Hepatocyte (in vitro differentiated cells): ENCODE data around the gene NR3C2. TPM values are rescaled to one million over a fixed set of nuclear protein-coding genes. Genes with fewer than 3 reads are reported as not detected.

Source experiments
- DNase-seq: peaks from one replicate; pipeline ENCODE4 v3.0.0-alpha.2; 2016; ENCODE audit warnings: low spot score
- H2AFZ ChIP-seq: fragments of 200-600 bp; sonication (generic); 2 replicates; pipeline ENCODE4 v1.6.0; 2016; ENCODE audit warnings: antibody characterized with exemption, mild to moderate bottlenecking
- H3K27ac ChIP-seq: fragments of 200-600 bp; sonication (generic); 2 replicates; pipeline ENCODE4 v1.5.1; 2016; ENCODE audit warnings: mild to moderate bottlenecking
- H3K27me3 ChIP-seq: fragments of 200-600 bp; sonication (generic); 2 replicates; pipeline ENCODE4 v1.6.1; 2016
- H3K36me3 ChIP-seq: fragments of 200-600 bp; sonication (generic); replicated peaks from 2 replicates; pipeline ENCODE4 v1.5.1; 2016; ENCODE audit warnings: low read depth; ENCODE audit not compliant: insufficient read depth
- H3K4me1 ChIP-seq: fragments of 200-600 bp; sonication (generic); 2 replicates; pipeline ENCODE4 v1.5.1; 2016; ENCODE audit warnings: mild to moderate bottlenecking, moderate library complexity; ENCODE audit not compliant: insufficient read depth
- H3K4me2 ChIP-seq: fragments of 200-600 bp; sonication (generic); 2 replicates; pipeline ENCODE4 v1.6.0; 2016
- H3K4me3 ChIP-seq: fragments of 200-600 bp; sonication (generic); 2 replicates; pipeline ENCODE4 v1.5.1; 2016; ENCODE audit warnings: mild to moderate bottlenecking
- H3K79me2 ChIP-seq: fragments of 200-600 bp; sonication (generic); 2 replicates; pipeline ENCODE4 v1.6.0; 2017; ENCODE audit warnings: mild to moderate bottlenecking
- H3K9me2 ChIP-seq: fragments of 200-600 bp; sonication (generic); replicated peaks from 2 replicates; pipeline ENCODE4 v1.6.0; 2017; ENCODE audit warnings: mild to moderate bottlenecking; ENCODE audit not compliant: insufficient read depth
- H3K9me3 ChIP-seq: fragments of 200-600 bp; sonication (generic); 2 replicates; pipeline ENCODE4 v1.5.1; 2016; ENCODE audit warnings: low read depth, mild to moderate bottlenecking
- H4K20me1 ChIP-seq: fragments of 200-600 bp; sonication (generic); 2 replicates; pipeline ENCODE4 v1.6.0; 2016; ENCODE audit warnings: mild to moderate bottlenecking; ENCODE audit not compliant: insufficient read depth, poor library complexity, severe bottlenecking
- EZH2 ChIP-seq: fragments of 200-600 bp; sonication (generic); IDR thresholded peaks from 2 replicates; pipeline ENCODE4 v1.6.1; 2016; ENCODE audit warnings: antibody characterized with exemption, mild to moderate bottlenecking, borderline replicate concordance
- EZH2phosphoT487 ChIP-seq: fragments of 200-600 bp; sonication (generic); IDR thresholded peaks from one replicate; pipeline ENCODE4 v1.6.1; 2018; ENCODE audit warnings: antibody characterized with exemption, mild to moderate bottlenecking, low read depth, moderate library complexity; ENCODE audit not compliant: unreplicated experiment, severe bottlenecking
- WGBS: methylation state at CpG from one replicate; pipeline ENCODE4 v1.1.6; 2016; ENCODE audit warnings: low lambda C conversion rate; ENCODE audit errors: missing lambda C conversion rate; 5-methylcytosine and 5-hydroxymethylcytosine counted together
- polyA plus RNA-seq: library from polyadenylated mRNA; unstranded; fragments of >200 nt; fragmentation: Nextera tagmentation; extraction: Ambion mirVana; gene quantifications from 2 replicates; pipeline ENCODE4 v1.2.1, GENCODE V29; 2016
- total RNA-seq: library from RNA; depleted of rRNA; stranded (reverse); fragments of >200 nt; gene quantifications from 2 replicates; pipeline ENCODE4 v1.2.3, GENCODE V29; 2014
- TF ChIP-seq, protein P1 (sequence below): fragments of 200-600 bp; sonication (generic); IDR thresholded peaks from 2 replicates; pipeline ENCODE4 v1.5.1; 2016; ENCODE audit warnings: antibody characterized with exemption, mild to moderate bottlenecking; ENCODE audit not compliant: poor library complexity

Gene NR3C2
- total and polyA plus RNA-seq, 2 experiments from 2014 or later = 2.3 to 7.1 TPM

DNA sequence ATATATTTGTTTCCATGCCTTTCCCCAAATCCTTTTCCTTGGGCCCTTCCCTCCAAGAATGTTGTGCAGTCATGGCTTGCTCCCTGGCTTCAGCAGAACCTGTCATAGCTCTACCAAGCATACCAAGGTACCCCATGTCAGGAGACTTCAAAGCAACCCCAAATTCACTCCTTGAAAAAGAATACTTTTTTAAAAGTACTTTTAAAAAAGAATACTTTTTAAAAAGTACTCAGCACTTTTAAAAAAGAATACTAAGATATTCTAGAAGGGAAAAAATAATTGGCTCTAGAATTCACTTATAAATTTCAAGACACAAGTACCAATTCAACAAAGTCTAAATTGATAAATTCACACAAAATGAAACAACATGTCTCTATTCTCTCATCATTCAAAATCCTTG, 76.0 kb downstream of the NR3C2 start:
- H3K9me3 ChIP-seq = no peaks in the 10 kb centered on the region
- no peaks in the 10 kb centered on the region for H3K79me2 ChIP-seq
- no peak for DNase-seq
- H3K4me3 ChIP-seq = no peak overlapping the region
- no peak overlapping the region for H3K27ac ChIP-seq
- H3K9me2 ChIP-seq = no peaks in the 10 kb centered on the region
- H3K36me3 ChIP-seq = no peaks in the 10 kb centered on the region
- TF ChIP-seq EZH2phosphoT487 = no peak
- TF ChIP-seq EZH2 = no peak
- TF ChIP-seq, protein P1, sequence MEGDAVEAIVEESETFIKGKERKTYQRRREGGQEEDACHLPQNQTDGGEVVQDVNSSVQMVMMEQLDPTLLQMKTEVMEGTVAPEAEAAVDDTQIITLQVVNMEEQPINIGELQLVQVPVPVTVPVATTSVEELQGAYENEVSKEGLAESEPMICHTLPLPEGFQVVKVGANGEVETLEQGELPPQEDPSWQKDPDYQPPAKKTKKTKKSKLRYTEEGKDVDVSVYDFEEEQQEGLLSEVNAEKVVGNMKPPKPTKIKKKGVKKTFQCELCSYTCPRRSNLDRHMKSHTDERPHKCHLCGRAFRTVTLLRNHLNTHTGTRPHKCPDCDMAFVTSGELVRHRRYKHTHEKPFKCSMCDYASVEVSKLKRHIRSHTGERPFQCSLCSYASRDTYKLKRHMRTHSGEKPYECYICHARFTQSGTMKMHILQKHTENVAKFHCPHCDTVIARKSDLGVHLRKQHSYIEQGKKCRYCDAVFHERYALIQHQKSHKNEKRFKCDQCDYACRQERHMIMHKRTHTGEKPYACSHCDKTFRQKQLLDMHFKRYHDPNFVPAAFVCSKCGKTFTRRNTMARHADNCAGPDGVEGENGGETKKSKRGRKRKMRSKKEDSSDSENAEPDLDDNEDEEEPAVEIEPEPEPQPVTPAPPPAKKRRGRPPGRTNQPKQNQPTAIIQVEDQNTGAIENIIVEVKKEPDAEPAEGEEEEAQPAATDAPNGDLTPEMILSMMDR = no peak
- H3K27me3 ChIP-seq = no peaks in the 10 kb centered on the region
- H2AFZ ChIP-seq = no peak overlapping the region
- no peaks in the 10 kb centered on the region for H3K4me1 ChIP-seq
- no peak overlapping the region for H3K4me2 ChIP-seq
- no peaks in the 10 kb centered on the region for H4K20me1 ChIP-seq

- H3K36me3 ChIP-seq = no peaks in the 10 kb centered on the region
- 87% methylated on average over 1 of the region's 1 CpG for WGBS
- no peak overlapping the region for H3K4me2 ChIP-seq
- H3K27me3 ChIP-seq = no peaks in the 10 kb centered on the region
- H2AFZ ChIP-seq = no peak overlapping the region
- H3K4me1 ChIP-seq = no peaks in the 10 kb centered on the region
- no peak for DNase-seq
- H3K4me3 ChIP-seq = no peak overlapping the region
- H4K20me1 ChIP-seq = no peaks in the 10 kb centered on the region
- no peaks in the 10 kb centered on the region for H3K79me2 ChIP-seq
- TF ChIP-seq EZH2 (no peak), EZH2phosphoT487 (no peak)
- TF ChIP-seq, protein P1 = no peak
- H3K9me2 ChIP-seq = no peaks in the 10 kb centered on the region
- H3K9me3 ChIP-seq = no peaks in the 10 kb centered on the region
- no peak overlapping the region for H3K27ac ChIP-seq
These were observed 77.7 kb downstream of the NR3C2 start for GRCh38 chr4:148364525-148364924.

DNA sequence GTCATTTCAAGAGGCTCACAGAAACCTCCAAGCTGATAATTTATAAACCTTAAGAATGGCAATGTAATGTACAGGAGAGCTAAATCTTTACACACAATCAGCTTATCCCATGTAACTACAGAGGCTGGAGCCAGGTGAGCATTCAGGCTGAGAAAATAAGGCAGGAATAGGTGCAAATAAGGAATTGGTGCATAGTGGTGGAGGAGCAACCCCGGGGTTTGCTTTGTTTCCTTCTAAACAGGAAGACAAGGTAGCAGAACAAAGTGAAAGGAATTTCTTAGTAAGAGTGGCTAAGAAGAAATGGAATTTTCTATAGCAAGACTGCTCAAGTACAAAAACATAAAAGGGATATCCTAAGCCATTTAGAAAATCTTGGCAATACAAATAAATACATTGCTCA, 82.4 kb downstream of the NR3C2 start:
- Histone ChIP-seq H2AFZ (no peak overlapping the region), H3K4me1 (no peaks in the 10 kb centered on the region), H3K4me3 (no peak overlapping the region), H3K4me2 (no peak overlapping the region), H3K27ac (no peak overlapping the region), H3K9me3 (no peaks in the 10 kb centered on the region), H3K36me3 (no peaks in the 10 kb centered on the region), H3K79me2 (no peaks in the 10 kb centered on the region), H4K20me1 (no peaks in the 10 kb centered on the region), H3K27me3 (no peaks in the 10 kb centered on the region), H3K9me2 (no peaks in the 10 kb centered on the region)
- no peak for DNase-seq
- WGBS = 64% methylated on average over 1 of the region's 1 CpG
- no peak for TF ChIP-seq EZH2
- no peak for TF ChIP-seq EZH2phosphoT487
- TF ChIP-seq, protein P1 = no peak

DNA sequence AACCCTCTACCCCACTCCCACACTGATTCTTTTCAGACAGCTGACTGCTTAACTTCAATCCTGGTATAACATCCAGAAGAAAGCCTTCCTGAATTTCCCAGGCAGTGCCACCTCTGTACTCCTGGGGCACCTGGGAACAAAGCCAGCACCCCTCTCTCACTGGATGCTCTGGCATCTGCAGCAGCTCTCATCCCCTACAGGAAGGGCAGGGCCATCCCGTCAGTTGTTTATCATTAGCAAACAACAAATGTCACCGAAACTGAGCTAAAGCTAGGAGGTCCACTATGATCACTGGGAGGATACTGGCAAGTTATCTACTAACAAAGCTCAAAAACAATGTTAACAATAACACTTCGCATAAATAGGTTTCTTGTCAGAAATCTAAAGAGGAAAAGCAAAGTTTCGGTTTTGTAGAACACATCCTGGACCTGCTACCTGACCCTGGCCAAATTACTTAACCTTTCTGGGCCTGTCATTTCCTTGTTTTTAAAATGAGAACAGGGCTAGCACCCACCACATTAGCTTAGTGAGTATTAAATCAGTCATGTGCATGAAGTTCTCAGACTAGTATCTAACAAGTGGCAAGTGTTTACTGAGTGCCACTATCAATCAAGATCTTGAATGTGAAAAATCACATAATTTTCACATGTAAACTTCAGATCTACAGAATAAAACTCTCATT, 86.6 kb downstream of the NR3C2 start:
- H3K27ac ChIP-seq = no peak overlapping the region

More for the DNA sequence above, 86.6 kb downstream of the NR3C2 start:
- Histone ChIP-seq H4K20me1 (no peaks in the 10 kb centered on the region), H3K9me2 (no peaks in the 10 kb centered on the region), H3K9me3 (no peaks in the 10 kb centered on the region), H3K4me1 (no peaks in the 10 kb centered on the region), H3K79me2 (no peaks in the 10 kb centered on the region), H3K4me2 (no peak overlapping the region), H3K4me3 (no peak overlapping the region), H2AFZ (no peak overlapping the region), H3K36me3 (no peaks in the 10 kb centered on the region), H3K27me3 (no peaks in the 10 kb centered on the region)
- WGBS = 61% methylated on average over 4 of the region's 4 CpGs
- TF ChIP-seq, protein P1 = no peak
- no peak for TF ChIP-seq EZH2
- TF ChIP-seq EZH2phosphoT487 = no peak
- DNase-seq = no peak
